Nephron progenitor cell (in vitro differentiated cells): ENCODE results near the gene PAPPA.

Experiments used
- DNase-seq: peaks from one replicate; pipeline ENCODE4 v3.0.0; 2021
- H3K27ac Mint-ChIP-seq: 2 replicates; pipeline ENCODE4 v1.8.0; 2021; ENCODE audit warnings: mild to moderate bottlenecking, moderate library complexity, mixed read lengths
- H3K27me3 Mint-ChIP-seq: 2 replicates; pipeline ENCODE4 v1.8.0; 2021; ENCODE audit warnings: mild to moderate bottlenecking, low read depth, mixed read lengths; ENCODE audit not compliant: poor library complexity
- H3K36me3 Mint-ChIP-seq: 2 replicates; pipeline ENCODE4 v1.8.0; 2021; ENCODE audit warnings: low read depth, mixed read lengths
- H3K4me1 Mint-ChIP-seq: 2 replicates; pipeline ENCODE4 v1.8.0; 2021; ENCODE audit warnings: mixed read lengths
- H3K4me3 Mint-ChIP-seq: 2 replicates; pipeline ENCODE4 v1.8.0; 2021; ENCODE audit warnings: mild to moderate bottlenecking, moderate library complexity, mixed read lengths
- H3K9me3 Mint-ChIP-seq: 2 replicates; pipeline ENCODE4 v1.8.0; 2021; ENCODE audit warnings: mild to moderate bottlenecking, moderate library complexity, mixed read lengths
- TF ChIP-seq, protein P1 (sequence below): fragments of 200-600 bp; sonication (generic); IDR thresholded peaks from 2 replicates; pipeline ENCODE4 v1.5.0; 2021; ENCODE audit warnings: antibody characterized with exemption

PAPPA gene

DNA sequence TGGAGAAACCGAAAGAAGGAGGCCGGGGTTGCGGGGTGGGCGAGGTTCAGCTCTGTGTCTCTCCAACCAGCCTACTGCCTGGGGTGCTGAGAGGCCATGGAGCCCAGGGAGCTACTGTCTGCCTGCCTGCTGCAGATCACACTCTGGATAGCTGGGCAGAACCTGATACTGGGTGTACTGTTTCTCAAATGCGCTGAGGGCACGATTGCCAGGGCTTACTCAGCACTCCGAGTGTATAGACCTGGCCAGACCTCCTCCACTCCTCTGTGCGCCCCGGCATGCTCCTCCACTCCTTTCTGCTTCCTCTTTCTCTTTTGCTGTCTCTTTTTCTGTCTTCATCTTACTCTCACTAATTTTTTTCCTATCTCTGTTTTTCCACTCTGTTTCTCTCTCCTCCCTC, 215.1 kb downstream of the PAPPA start:
- TF ChIP-seq, protein P1, sequence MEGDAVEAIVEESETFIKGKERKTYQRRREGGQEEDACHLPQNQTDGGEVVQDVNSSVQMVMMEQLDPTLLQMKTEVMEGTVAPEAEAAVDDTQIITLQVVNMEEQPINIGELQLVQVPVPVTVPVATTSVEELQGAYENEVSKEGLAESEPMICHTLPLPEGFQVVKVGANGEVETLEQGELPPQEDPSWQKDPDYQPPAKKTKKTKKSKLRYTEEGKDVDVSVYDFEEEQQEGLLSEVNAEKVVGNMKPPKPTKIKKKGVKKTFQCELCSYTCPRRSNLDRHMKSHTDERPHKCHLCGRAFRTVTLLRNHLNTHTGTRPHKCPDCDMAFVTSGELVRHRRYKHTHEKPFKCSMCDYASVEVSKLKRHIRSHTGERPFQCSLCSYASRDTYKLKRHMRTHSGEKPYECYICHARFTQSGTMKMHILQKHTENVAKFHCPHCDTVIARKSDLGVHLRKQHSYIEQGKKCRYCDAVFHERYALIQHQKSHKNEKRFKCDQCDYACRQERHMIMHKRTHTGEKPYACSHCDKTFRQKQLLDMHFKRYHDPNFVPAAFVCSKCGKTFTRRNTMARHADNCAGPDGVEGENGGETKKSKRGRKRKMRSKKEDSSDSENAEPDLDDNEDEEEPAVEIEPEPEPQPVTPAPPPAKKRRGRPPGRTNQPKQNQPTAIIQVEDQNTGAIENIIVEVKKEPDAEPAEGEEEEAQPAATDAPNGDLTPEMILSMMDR: no peak
- Mint-ChIP-seq H3K4me3 (no peak overlapping the region), H3K36me3 (peaks cover under 1% of the 10 kb centered on the region), H3K9me3 (no peaks in the 10 kb centered on the region), H3K27me3 (no peaks in the 10 kb centered on the region), H3K27ac (peak overlapping the region; percentile 12), H3K4me1 (peaks cover 22% of the 10 kb centered on the region)
- DNase-seq: no peak

DNA sequence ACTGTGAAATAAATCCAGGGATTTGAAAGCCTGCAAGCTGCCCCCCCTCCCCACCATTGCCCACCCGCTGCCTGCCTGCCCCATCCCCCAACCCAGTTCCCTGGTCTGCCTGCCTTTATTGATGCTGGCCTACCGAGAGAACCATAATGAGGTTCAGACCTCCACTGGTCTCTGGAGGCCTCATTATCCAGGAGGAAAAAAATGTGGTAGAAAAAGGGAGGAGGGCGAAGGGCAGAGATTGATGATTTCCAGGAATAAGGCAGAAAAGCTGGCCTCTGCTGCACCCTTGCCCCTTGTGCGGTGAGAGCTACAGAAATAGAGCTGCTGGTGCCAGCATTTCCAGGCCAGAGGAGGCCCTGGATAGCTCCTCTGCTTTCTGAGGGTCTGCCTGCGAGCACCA, 216.1 kb downstream of the PAPPA start:
- peak; percentile 17 for DNase-seq
- Mint-ChIP-seq H3K27ac (peak overlapping the region; percentile 65), H3K36me3 (peaks cover 9% of the 10 kb centered on the region), H3K27me3 (no peaks in the 10 kb centered on the region), H3K9me3 (no peaks in the 10 kb centered on the region), H3K4me3 (no peak overlapping the region), H3K4me1 (peaks cover 20% of the 10 kb centered on the region)
- TF ChIP-seq, protein P1: no peak

DNA sequence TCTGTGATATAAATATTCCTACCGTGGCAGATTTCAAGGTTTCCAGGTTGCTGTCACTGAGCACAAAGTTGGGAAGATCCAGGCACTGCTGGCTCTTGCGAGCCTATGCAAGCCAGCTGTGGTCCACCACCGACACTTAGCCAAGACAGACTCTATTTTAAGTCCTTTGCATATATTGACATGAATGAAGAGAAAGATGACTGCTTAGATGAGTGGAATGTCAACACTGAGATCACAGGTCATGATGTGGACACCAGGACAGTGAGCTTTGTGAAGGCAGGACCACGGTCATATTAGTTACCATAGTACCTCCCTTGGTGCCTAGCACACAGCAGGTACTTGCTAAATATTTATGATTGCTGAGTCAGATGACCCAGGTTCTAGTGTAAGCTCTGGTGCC, 217.0 kb downstream of the PAPPA start:
- Mint-ChIP-seq H3K9me3 (no peaks in the 10 kb centered on the region), H3K27ac (no peak overlapping the region), H3K4me1 (peaks cover 20% of the 10 kb centered on the region), H3K36me3 (peaks cover 9% of the 10 kb centered on the region), H3K27me3 (no peaks in the 10 kb centered on the region), H3K4me3 (no peak overlapping the region)
- TF ChIP-seq, protein P1: no peak
- DNase-seq: no peak

DNA sequence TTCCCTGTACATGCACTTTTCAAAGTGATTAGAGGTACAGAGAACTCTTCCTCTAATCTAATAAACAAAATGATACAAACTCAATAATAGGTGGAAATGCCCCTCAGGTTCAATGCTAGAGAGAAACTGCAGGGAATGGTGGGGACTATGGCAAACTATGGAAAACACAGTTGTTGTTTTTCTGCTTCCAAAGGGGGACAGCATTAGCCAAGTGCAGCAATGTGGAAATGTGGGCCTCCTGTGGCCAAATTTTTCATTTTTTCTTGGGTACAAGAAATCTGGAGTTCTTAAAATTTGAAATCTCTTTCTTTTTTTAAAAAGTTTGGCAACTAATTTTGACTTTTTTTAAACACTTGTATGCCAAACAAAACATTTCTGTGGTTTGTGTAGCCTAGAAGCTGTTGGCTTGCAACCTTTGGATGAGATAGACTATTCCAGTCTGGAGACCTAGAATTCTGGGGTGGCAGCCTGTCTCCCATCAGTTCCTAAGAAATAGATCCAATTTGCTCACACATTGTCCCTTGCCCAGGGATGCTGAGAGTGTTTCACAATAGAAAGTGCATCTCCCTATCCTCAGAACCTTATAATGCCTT, 218.6 kb downstream of the PAPPA start:
- Mint-ChIP-seq H3K4me3 (no peak overlapping the region), H3K9me3 (no peaks in the 10 kb centered on the region), H3K36me3 (peaks cover 9% of the 10 kb centered on the region), H3K4me1 (peaks cover 20% of the 10 kb centered on the region), H3K27ac (no peak overlapping the region), H3K27me3 (no peaks in the 10 kb centered on the region)
- TF ChIP-seq, protein P1: no peak
- DNase-seq: no peak

DNA sequence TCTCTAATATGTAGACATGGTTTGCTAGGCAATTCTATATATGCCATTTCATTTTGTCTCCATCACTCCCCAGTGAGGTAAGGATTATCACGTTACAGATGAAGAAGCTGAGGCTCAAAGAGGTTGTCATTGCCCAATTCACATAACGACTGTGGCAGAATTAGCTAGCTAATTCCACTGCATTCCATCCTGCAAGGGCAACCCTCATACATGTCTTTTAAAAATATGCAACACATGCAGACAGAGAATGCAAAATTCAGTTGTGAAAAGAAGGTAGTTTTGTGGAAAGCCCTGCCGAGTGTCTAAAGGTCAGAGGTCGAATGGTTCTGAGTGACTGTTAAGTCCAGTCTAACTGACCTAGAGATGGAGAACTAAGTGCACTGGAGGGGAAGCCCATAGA, 219.2 kb downstream of the PAPPA start:
- H3K27ac Mint-ChIP-seq: no peak overlapping the region
- H3K36me3 Mint-ChIP-seq: peaks cover 9% of the 10 kb centered on the region
- TF ChIP-seq, protein P1: no peak

DNA sequence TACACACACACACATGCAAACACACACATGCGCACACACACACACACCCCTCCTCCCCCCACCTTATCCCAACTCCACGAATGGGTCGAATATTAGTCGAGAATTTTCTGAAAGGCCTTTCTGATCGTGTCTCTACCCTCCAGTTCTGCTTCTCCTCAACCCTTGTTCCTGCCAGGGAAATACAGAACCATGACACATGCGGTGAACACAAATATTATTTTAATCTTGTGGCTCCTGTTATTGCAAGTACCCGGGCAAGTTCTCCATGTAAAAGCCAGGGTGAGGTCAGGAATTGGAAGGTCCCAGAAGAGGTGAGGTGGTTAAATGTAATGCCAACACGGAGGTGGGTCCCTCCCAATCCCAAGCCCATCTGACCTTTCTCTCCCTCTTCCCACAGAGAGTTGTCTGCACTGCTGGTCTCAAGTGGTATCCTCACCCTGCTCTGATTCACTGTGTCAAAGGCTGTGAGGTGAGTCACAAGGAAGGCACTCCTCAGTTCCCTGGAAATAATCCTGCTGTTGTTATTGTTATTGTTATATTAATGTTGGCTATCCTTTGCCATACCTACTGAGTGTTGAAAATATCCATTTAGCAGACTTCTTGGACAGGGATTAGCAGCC, 223.7 kb downstream of the PAPPA start:
- H3K4me3 Mint-ChIP-seq: no peak overlapping the region
- H3K27ac Mint-ChIP-seq: no peak overlapping the region
- no peak for DNase-seq
- no peaks in the 10 kb centered on the region for H3K9me3 Mint-ChIP-seq
- no peaks in the 10 kb centered on the region for H3K4me1 Mint-ChIP-seq
- TF ChIP-seq, protein P1: no peak
- peaks cover 6% of the 10 kb centered on the region for H3K27me3 Mint-ChIP-seq
- peaks cover 9% of the 10 kb centered on the region for H3K36me3 Mint-ChIP-seq

More for the DNA sequence above, 219.2 kb downstream of the PAPPA start:
- no peak for DNase-seq
- no peak overlapping the region for H3K4me3 Mint-ChIP-seq
- H3K9me3 Mint-ChIP-seq: no peaks in the 10 kb centered on the region
- peaks cover 20% of the 10 kb centered on the region for H3K4me1 Mint-ChIP-seq
- H3K27me3 Mint-ChIP-seq: no peaks in the 10 kb centered on the region
